Transverse colon (tissue), 4 donors: ENCODE measurements around the gene PTPN3. TPM values are rescaled to one million over a fixed set of nuclear protein-coding genes. Genes with fewer than 3 reads are reported as not detected.
"Not testable (repeated sequence)": the region's sequence is repeated elsewhere in the genome, so short reads cannot be mapped to it uniquely, and the experiment has no call there.

Experiments
- DNase-seq: peaks from one replicate; pipeline ENCODE4 v3.0.0-alpha.2; 2019
- H3K27ac ChIP-seq, 4 donors: fragments of 200-600 bp; sonication (generic); 2 replicates each; pipeline ENCODE4 v1.5.1; 2016 to 2018; ENCODE audit warnings: inconsistent platforms in 4 of 4
- H3K27me3 ChIP-seq: fragments of 200-600 bp; sonication (generic); 2 replicates; pipeline ENCODE4 v1.5.1; 2017; ENCODE audit warnings: inconsistent platforms
- H3K36me3 ChIP-seq, 4 donors: fragments of 200-600 bp; sonication (generic); 2 replicates each; pipeline ENCODE4 v1.5.1; 2017 to 2019; ENCODE audit warnings: inconsistent platforms in 4 of 4
- H3K4me1 ChIP-seq, 4 donors: fragments of 200-600 bp; sonication (generic); 2 replicates each; pipeline ENCODE4 v1.5.1; 2017 to 2020; ENCODE audit warnings: inconsistent platforms in 4 of 4
- H3K4me3 ChIP-seq, 4 donors: fragments of 200-600 bp; sonication (generic); 1 replicate in 1 of 4; 2 replicates in 3 of 4; pipeline versions ENCODE4 v1.5.1 to v1.6.1; 2017 to 2019; ENCODE audit warnings: inconsistent platforms in 4 of 4
- H3K9me3 ChIP-seq, 2 donors: fragments of 200-600 bp; sonication (generic); 2 replicates each; pipeline ENCODE4 v1.5.1; 2017 to 2019; ENCODE audit warnings: inconsistent platforms in 2 of 2
- EP300 ChIP-seq: sonication (generic); formaldehyde crosslinking; IDR thresholded peaks from one replicate; pipeline ENCODE4 v1.6.1; 2017; ENCODE audit warnings: antibody characterized with exemption, low read depth
- POLR2A ChIP-seq: fragments of 450-650 bp; IDR thresholded peaks from one replicate; pipeline ENCODE4 v1.6.1; 2016; ENCODE audit warnings: antibody characterized with exemption, mild to moderate bottlenecking, moderate library complexity
- POLR2AphosphoS5 ChIP-seq, 3 donors: sonication (generic); formaldehyde crosslinking; IDR thresholded peaks; one replicate each; pipeline ENCODE4 v1.6.1; 2016; ENCODE audit warnings: antibody characterized with exemption in 3 of 3
- WGBS, 2 donors: methylation state at CpG; one replicate each; pipeline ENCODE4 v1.1.5; 2018; ENCODE audit warnings: low coverage in 1 of 2; 5-methylcytosine and 5-hydroxymethylcytosine counted together
- in situ Hi-C, 4 donors: fragments of 200-750 bp; cut with MboI; loops; one replicate each; pipeline versions ENCODE4 v1.15.0 to v1.15.1; 2017; ENCODE audit warnings: low sequenced_read_pairs in 3 of 4, low pct_ligation_motif_present in 1 of 4, low pct_unique_long_range_greater_than_20kb in 1 of 4
- intact Hi-C: fragments of 100-400 bp; cut with DNase I; formaldehyde crosslinking; loops from one replicate; pipeline ENCODE4 v1.15.1; 2023; ENCODE audit warnings: low total_unique reads
- total RNA-seq, 4 donors: library from RNA; depleted of rRNA; stranded (reverse); fragments of >200 nt; gene quantifications; one replicate each; pipeline ENCODE4 v1.1.0, GENCODE V29; 2016
- TF ChIP-seq, protein P1 (sequence below), 5 experiments: fragments of 200-600 bp in 3 of 5; fragments of 450-650 bp in 2 of 5; sonication (generic) in 3 of 5; IDR thresholded peaks; 1 replicate in 2 of 5; 2 replicates in 3 of 5; pipeline ENCODE4 v1.5.1; 2016 to 2017; ENCODE audit warnings: antibody characterized with exemption in 5 of 5, inconsistent platforms in 3 of 5, mild to moderate bottlenecking in 2 of 5, moderate library complexity in 1 of 5

PTPN3 gene
- total RNA-seq, 4 donors from 2014 or later: 12.7 to 27.0 (median 18.1) TPM

DNA sequence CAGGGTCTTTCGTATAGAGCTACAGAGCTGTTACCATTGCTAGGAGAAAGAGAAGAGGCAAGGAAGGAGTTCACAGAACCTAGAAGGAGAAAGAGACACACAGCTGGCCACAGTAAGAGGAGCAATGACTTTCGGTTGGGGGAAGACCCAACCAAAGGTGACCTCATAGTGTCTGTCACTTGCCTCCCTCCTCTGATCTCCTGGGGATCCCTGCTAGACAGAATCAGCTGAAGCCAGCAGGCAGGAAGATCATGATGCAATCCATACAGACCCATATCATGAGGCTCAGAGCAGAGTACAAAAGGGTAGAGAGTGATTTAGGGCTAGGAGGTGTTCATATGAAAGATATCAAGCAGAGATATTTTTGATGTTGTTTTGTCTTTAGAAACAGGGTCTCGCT lies 151.2 kb downstream of the PTPN3 start:
- in situ Hi-C loops: no loop called here
- intact Hi-C loops: no loop called here
- H3K4me1 ChIP-seq: peaks cover 0 to 13% (median 6%) of the 10 kb centered on the region in 4 donors
- no peak overlapping the region for H3K4me3 ChIP-seq
- WGBS, 2 donors: 70 to 85% methylated on average over 2 to 3 of the region's 3 CpGs
- no peak for DNase-seq
- no peak for TF ChIP-seq POLR2AphosphoS5 (IDR thresholded peaks at IDR 0.05)
- H3K27me3 ChIP-seq: no peaks in the 10 kb centered on the region
- no peaks in the 10 kb centered on the region for H3K36me3 ChIP-seq
- no peaks in the 10 kb centered on the region for H3K9me3 ChIP-seq
- no peak overlapping the region for H3K27ac ChIP-seq

DNA sequence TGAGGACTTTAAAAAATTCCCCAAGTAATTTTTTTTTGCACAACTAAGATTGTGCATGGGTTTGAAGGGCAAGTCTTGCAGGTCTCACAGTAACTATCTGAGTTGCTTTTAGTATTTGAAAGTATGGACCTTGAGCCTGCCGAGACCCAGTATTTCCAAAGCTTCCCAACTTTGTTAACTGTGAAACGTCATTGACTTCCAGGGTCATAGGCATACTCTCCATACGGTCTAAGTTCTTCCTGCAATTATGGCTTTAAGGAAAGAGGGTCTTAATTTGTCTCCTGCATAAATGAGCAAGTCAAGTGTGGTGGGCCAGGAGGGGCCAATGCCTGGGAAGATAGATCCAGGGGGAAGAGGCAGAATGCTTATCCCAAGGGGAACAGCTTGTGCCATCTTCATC lies 153.2 kb downstream of the PTPN3 start:
- no peaks in the 10 kb centered on the region for H3K27me3 ChIP-seq
- WGBS, 2 donors: 81 to 83% methylated on average over 1 to 3 of the region's 3 CpGs
- H3K4me1 ChIP-seq: peaks cover 0 to 13% (median 6%) of the 10 kb centered on the region in 4 donors
- no peak overlapping the region for H3K4me3 ChIP-seq
- no peak for DNase-seq
- in situ Hi-C loops (no loop called here), intact Hi-C loops (loop anchor here (2.0 kb wide), 1 partner anchor 58 kb away; no protein-coding TSS in a partner anchor)
- no peaks in the 10 kb centered on the region for H3K36me3 ChIP-seq
- TF ChIP-seq EP300 (no peak), POLR2A (no peak), POLR2AphosphoS5 (IDR thresholded peaks at IDR 0.05) (no peak)
- TF ChIP-seq, protein P1, sequence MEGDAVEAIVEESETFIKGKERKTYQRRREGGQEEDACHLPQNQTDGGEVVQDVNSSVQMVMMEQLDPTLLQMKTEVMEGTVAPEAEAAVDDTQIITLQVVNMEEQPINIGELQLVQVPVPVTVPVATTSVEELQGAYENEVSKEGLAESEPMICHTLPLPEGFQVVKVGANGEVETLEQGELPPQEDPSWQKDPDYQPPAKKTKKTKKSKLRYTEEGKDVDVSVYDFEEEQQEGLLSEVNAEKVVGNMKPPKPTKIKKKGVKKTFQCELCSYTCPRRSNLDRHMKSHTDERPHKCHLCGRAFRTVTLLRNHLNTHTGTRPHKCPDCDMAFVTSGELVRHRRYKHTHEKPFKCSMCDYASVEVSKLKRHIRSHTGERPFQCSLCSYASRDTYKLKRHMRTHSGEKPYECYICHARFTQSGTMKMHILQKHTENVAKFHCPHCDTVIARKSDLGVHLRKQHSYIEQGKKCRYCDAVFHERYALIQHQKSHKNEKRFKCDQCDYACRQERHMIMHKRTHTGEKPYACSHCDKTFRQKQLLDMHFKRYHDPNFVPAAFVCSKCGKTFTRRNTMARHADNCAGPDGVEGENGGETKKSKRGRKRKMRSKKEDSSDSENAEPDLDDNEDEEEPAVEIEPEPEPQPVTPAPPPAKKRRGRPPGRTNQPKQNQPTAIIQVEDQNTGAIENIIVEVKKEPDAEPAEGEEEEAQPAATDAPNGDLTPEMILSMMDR (IDR thresholded peaks at IDR 0.05): no peak
- H3K9me3 ChIP-seq: no peaks in the 10 kb centered on the region
- H3K27ac ChIP-seq: peak overlapping the region in 3 of 4 donors; percentile 71 to 76 (median 74)

DNA sequence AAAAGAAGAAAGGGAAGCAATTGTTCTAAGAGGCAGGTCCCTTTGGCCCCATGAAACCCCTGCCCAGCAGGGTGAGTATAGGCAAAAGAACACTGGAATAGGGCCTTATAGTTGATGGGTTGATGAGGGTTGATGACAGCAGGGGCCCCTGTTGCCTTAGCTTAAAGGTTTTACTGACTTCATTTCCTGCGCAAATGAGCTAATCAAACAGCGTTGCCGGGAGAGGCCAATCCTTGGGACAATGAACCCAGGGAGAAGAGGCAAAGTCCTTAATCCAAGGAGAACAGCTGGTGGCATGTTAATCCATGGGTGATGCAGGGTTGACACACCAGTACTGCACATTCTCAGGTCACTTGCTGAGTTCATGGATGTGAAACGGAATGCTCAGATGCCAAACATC lies 155.2 kb downstream of the PTPN3 start:
- Histone ChIP-seq H3K4me3 (no peak overlapping the region), H3K4me1 (peaks cover 0 to 13% (median 6%) of the 10 kb centered on the region in 4 donors), H3K27ac (no peak overlapping the region), H3K27me3 (no peaks in the 10 kb centered on the region), H3K9me3 (no peaks in the 10 kb centered on the region), H3K36me3 (no peaks in the 10 kb centered on the region)
- WGBS, 2 donors: 70% methylated on average over 4 of the region's 4 CpGs; no CpG with 5 or more reads in 1 of the 2 donors
- no peak for DNase-seq
- TF ChIP-seq, protein P1 (IDR thresholded peaks at IDR 0.05): no peak
- no peak for TF ChIP-seq EP300
- TF ChIP-seq POLR2A: no peak
- no peak for TF ChIP-seq POLR2AphosphoS5 (IDR thresholded peaks at IDR 0.05)
- in situ Hi-C loops (no loop called here), intact Hi-C loops (no loop called here)

DNA sequence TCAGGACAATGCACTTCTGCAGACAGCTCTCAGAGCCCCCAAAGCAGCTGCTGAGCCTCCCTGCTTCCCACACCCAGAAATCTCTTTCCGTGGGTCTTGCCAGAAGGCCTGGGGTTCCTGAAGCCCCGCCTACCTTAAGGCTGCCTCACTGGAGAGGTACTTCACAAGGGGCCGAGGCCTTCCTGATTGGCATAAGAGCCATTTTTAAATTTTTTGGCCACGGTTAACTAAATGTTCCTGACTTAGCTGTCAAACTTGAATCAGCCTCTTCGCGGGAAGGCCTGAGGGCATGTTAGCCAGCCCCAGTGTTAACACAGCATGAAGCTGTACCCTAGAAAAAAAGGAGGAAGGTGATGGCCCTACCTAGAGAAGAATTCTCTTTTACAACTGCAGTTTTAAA lies 156.5 kb downstream of the PTPN3 start:
- Histone ChIP-seq H3K36me3 (no peaks in the 10 kb centered on the region), H3K27me3 (no peaks in the 10 kb centered on the region), H3K27ac (no peak overlapping the region), H3K9me3 (no peaks in the 10 kb centered on the region), H3K4me1 (peaks cover 0 to 13% (median 6%) of the 10 kb centered on the region in 4 donors), H3K4me3 (no peak overlapping the region)
- WGBS, 2 donors: 50 to 86% methylated on average over 2 to 6 of the region's 6 CpGs
- no peak for DNase-seq
- TF ChIP-seq, protein P1 (IDR thresholded peaks at IDR 0.05): no peak
- TF ChIP-seq POLR2A (no peak), POLR2AphosphoS5 (IDR thresholded peaks at IDR 0.05) (no peak), EP300 (no peak)
- in situ Hi-C loops: no loop called here
- intact Hi-C loops: no loop called here

DNA sequence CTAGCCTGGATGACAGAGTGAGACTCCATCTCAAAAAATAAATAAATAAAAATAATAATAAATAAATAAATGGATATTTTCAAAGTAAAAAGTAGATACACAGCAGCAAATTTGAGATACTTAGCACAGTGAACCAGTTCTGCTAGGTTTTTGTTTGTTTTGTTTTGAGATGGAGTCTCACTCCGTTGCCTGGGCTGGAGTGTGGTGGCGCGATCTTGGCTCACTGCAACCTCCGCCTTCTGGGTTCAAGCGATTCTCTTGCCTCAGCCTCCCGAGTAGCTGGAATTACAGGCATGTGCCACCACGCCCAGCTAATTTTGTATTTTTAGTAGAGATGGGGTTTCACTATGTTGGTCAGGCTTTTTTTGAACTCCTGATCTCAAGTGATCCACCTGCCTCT lies 157.1 kb downstream of the PTPN3 start:
- H3K4me3 ChIP-seq, H3K36me3 ChIP-seq, H3K27ac ChIP-seq, DNase-seq, H3K27me3 ChIP-seq, in situ Hi-C loops, H3K9me3 ChIP-seq, intact Hi-C loops: not testable (repeated sequence)
- WGBS, 2 donors: 88 to 92% methylated on average over 7 of the region's 7 CpGs
- peaks cover 0 to 12% (median 6%) of the 10 kb centered on the region in 4 donors for H3K4me1 ChIP-seq
